SHP77 (cell line): ENCODE data around the gene FBXW7.
A peak's percentile ranks its signal among the peaks of the same experiment; 100 is the strongest.

ENCODE experiments used
- DNase-seq, 2 experiments: peaks; one replicate each; lab custom pipeline; 2025; lab: John Stamatoyannopoulos, UW

The FBXW7 gene

GRCh38 chr4:152510349-152511147 is 25.3 kb downstream of the FBXW7 start:
- DNase-seq: no peak

- DNase-seq: no peak
Observed at GRCh38 chr4:152509595-152510225, 26.2 kb downstream of the FBXW7 start.

- no peak for DNase-seq
Observed at GRCh38 chr4:152508818-152509217, 27.1 kb downstream of the FBXW7 start.

GRCh38 chr4:152508386-152508785 is 27.5 kb downstream of the FBXW7 start:
- no peak for DNase-seq

- no peak for DNase-seq
Observed at GRCh38 chr4:152503653-152504290, 32.1 kb downstream of the FBXW7 start.

GRCh38 chr4:152501846-152502536 is 33.9 kb downstream of the FBXW7 start:
- DNase-seq: no peak

- DNase-seq: peak; percentile 4 to 55
Observed at GRCh38 chr4:152500800-152501434, 35.0 kb downstream of the FBXW7 start.

GRCh38 chr4:152500275-152500674 is 35.6 kb downstream of the FBXW7 start:
- DNase-seq: no peak

- DNase-seq: no peak
Observed at GRCh38 chr4:152499344-152499743, 36.5 kb downstream of the FBXW7 start.

GRCh38 chr4:152494020-152494419 is 41.9 kb downstream of the FBXW7 start:
- DNase-seq: no peak

- no peak for DNase-seq
Observed at GRCh38 chr4:152488246-152488645, 47.6 kb downstream of the FBXW7 start.

- DNase-seq: no peak
Observed at GRCh38 chr4:152486429-152487389, 49.2 kb downstream of the FBXW7 start.

- peak in 1 of 2 experiments; percentile 1 for DNase-seq
Observed at GRCh38 chr4:152485726-152486276, 50.1 kb downstream of the FBXW7 start.

GRCh38 chr4:152482211-152482610 is 53.7 kb downstream of the FBXW7 start:
- no peak for DNase-seq

GRCh38 chr4:152480901-152481300 is 55.0 kb downstream of the FBXW7 start:
- DNase-seq: no peak

- DNase-seq: no peak
Observed at GRCh38 chr4:152480326-152480725, 55.6 kb downstream of the FBXW7 start.

GRCh38 chr4:152479428-152480026 is 56.4 kb downstream of the FBXW7 start:
- DNase-seq: no peak

- DNase-seq: no peak
Observed at GRCh38 chr4:152478461-152479237, 57.2 kb downstream of the FBXW7 start.

- no peak for DNase-seq
Observed at GRCh38 chr4:152476796-152477195, 59.1 kb downstream of the FBXW7 start.
